ENCODE results near the gene DMKN. TPM values are rescaled to one million over a fixed set of nuclear protein-coding genes. Genes with fewer than 3 reads are reported as not detected.
"Not testable (repeated sequence)": the region's sequence is repeated elsewhere in the genome, so short reads cannot be mapped to it uniquely, and the experiment has no call there.

The DMKN gene
- total RNA-seq, 8 experiments from 2014 or later, result 0.14 to 49.2 (median 3.1) TPM; not detected in 1

GRCh38 chr19:35478794-35479677 is 34.4 kb downstream of the DMKN start:
- H3K27ac ChIP-seq, result no peak overlapping the region
- H3K4me3 ChIP-seq, result no peak overlapping the region
- WGBS, 10 experiments, result 57 to 83% (median 67%) methylated on average over 2 to 20 of the region's 21 CpGs
- no peak for ATAC-seq (replicated peaks in 6 of 8)
- H3K4me1 ChIP-seq (replicated peaks in 1 of 2), result no peaks in the 10 kb centered on the region
- in situ Hi-C loops (cut with MboI; ENCODE audit: low pct_unique_long_range_greater_than_20kb in 2 of 9, low sequenced_read_pairs in 9 of 9, unreplicated experiment in 9 of 9), result loop anchor here in 1 of 9 experiments (25.0 kb wide), 1 partner anchor 117 kb away; the partner anchor contains the start of genes FFAR3 and GPR42

- WGBS, 10 experiments, result 25 to 83% (median 52%) methylated on average over 1 to 4 of the region's 4 CpGs; no CpG with 5 or more reads in 1 of the 10 experiments
- in situ Hi-C loops (cut with MboI; ENCODE audit: low pct_unique_long_range_greater_than_20kb in 2 of 9, low sequenced_read_pairs in 9 of 9, unreplicated experiment in 9 of 9), result loop anchor here in 1 of 9 experiments (25.0 kb wide), 1 partner anchor 114 kb away; the partner anchor contains the start of genes FFAR3 and GPR42
- ATAC-seq (replicated peaks in 6 of 8), result no peak
- no peaks in the 10 kb centered on the region for H3K4me1 ChIP-seq (replicated peaks in 1 of 2)
- H3K27ac ChIP-seq, result no peak overlapping the region
- no peak overlapping the region for H3K4me3 ChIP-seq
Measured at GRCh38 chr19:35476149-35476548, 37.3 kb downstream of the DMKN start.

GRCh38 chr19:35474594-35474993 is 38.9 kb downstream of the DMKN start:
- ATAC-seq (replicated peaks in 6 of 8), result not testable (repeated sequence)
- in situ Hi-C loops (cut with MboI; ENCODE audit: low pct_unique_long_range_greater_than_20kb in 2 of 9, low sequenced_read_pairs in 9 of 9, unreplicated experiment in 9 of 9), result loop anchor here in 1 of 9 experiments (25.0 kb wide), 1 partner anchor 112 kb away; the partner anchor contains the start of genes FFAR3 and GPR42

GRCh38 chr19:35474104-35474503 is 39.3 kb downstream of the DMKN start:
- Histone ChIP-seq H3K4me3 (no peak overlapping the region), H3K4me1 (replicated peaks in 1 of 2) (no peaks in the 10 kb centered on the region), H3K27ac (no peak overlapping the region)
- in situ Hi-C loops (cut with MboI; ENCODE audit: low pct_unique_long_range_greater_than_20kb in 2 of 9, low sequenced_read_pairs in 9 of 9, unreplicated experiment in 9 of 9), result loop anchor here in 1 of 9 experiments (25.0 kb wide), 1 partner anchor 112 kb away; the partner anchor contains the start of genes FFAR3 and GPR42
- WGBS, 10 experiments, result 32 to 100% (median 93%) methylated on average over 1 to 9 of the region's 14 CpGs; no CpG with 5 or more reads in 3 of the 10 experiments
- ATAC-seq (replicated peaks in 6 of 8), result no peak

More at GRCh38 chr19:35474594-35474993, 38.9 kb downstream of the DMKN start:
- not testable (repeated sequence) for H3K27ac ChIP-seq; H3K4me1 ChIP-seq (replicated peaks in 1 of 2); H3K4me3 ChIP-seq
- 64 to 100% (median 92%) methylated on average over 2 to 5 of the region's 7 CpGs; no CpG with 5 or more reads in 4 of the 10 experiments for WGBS, 10 experiments

GRCh38 chr19:35471946-35472345 is 41.5 kb downstream of the DMKN start:
- in situ Hi-C loops (cut with MboI; ENCODE audit: low pct_unique_long_range_greater_than_20kb in 2 of 9, low sequenced_read_pairs in 9 of 9, unreplicated experiment in 9 of 9), result loop anchor here in 1 of 9 experiments (25.0 kb wide), 1 partner anchor 110 kb away; the partner anchor contains the start of genes FFAR3 and GPR42
- 46 to 100% (median 83%) methylated on average over 2 to 8 of the region's 8 CpGs; no CpG with 5 or more reads in 2 of the 10 experiments for WGBS, 10 experiments
- H3K4me1 ChIP-seq (replicated peaks in 1 of 2), result no peaks in the 10 kb centered on the region
- H3K27ac ChIP-seq, result no peak overlapping the region
- no peak for ATAC-seq (replicated peaks in 6 of 8)
- H3K4me3 ChIP-seq, result no peak overlapping the region

- not testable (repeated sequence) for H3K27ac ChIP-seq; ATAC-seq (replicated peaks in 6 of 8); H3K4me1 ChIP-seq (replicated peaks in 1 of 2); H3K4me3 ChIP-seq
- in situ Hi-C loops (cut with MboI; ENCODE audit: low pct_unique_long_range_greater_than_20kb in 2 of 9, low sequenced_read_pairs in 9 of 9, unreplicated experiment in 9 of 9), result loop anchor here in 1 of 9 experiments (25.0 kb wide), 1 partner anchor 109 kb away; the partner anchor contains the start of genes FFAR3 and GPR42
- 20 to 100% (median 82%) methylated on average over 1 to 4 of the region's 4 CpGs; no CpG with 5 or more reads in 4 of the 10 experiments for WGBS, 10 experiments
Measured at GRCh38 chr19:35471075-35471474, 42.4 kb downstream of the DMKN start.

GRCh38 chr19:35470128-35470527 is 43.3 kb downstream of the DMKN start:
- in situ Hi-C loops (cut with MboI; ENCODE audit: low pct_unique_long_range_greater_than_20kb in 2 of 9, low sequenced_read_pairs in 9 of 9, unreplicated experiment in 9 of 9), result loop anchor here in 1 of 9 experiments (25.0 kb wide), 1 partner anchor 108 kb away; the partner anchor contains the start of genes FFAR3 and GPR42
- WGBS, 10 experiments, result 43 to 94% (median 78%) methylated on average over 2 to 6 of the region's 7 CpGs; no CpG with 5 or more reads in 1 of the 10 experiments
- no peaks in the 10 kb centered on the region for H3K4me1 ChIP-seq (replicated peaks in 1 of 2)
- no peak overlapping the region for H3K4me3 ChIP-seq
- H3K27ac ChIP-seq, result no peak overlapping the region
- no peak for ATAC-seq (replicated peaks in 6 of 8)

GRCh38 chr19:35468637-35469036 is 44.8 kb downstream of the DMKN start:
- in situ Hi-C loops (cut with MboI; ENCODE audit: low pct_unique_long_range_greater_than_20kb in 2 of 9, low sequenced_read_pairs in 9 of 9, unreplicated experiment in 9 of 9), result loop anchor here in 1 of 9 experiments (25.0 kb wide), 1 partner anchor 106 kb away; the partner anchor contains the start of genes FFAR3 and GPR42
- no peak overlapping the region for H3K4me3 ChIP-seq
- ATAC-seq (replicated peaks in 6 of 8), result peak in 4 of 8 experiments; percentile 59 to 97 (median 95)
- no peaks in the 10 kb centered on the region for H3K4me1 ChIP-seq (replicated peaks in 1 of 2)
- no peak overlapping the region for H3K27ac ChIP-seq
- 0 to 71% (median 13%) methylated on average over 1 to 2 of the region's 2 CpGs; no CpG with 5 or more reads in 5 of the 10 experiments for WGBS, 10 experiments

GRCh38 chr19:35466259-35466658 is 47.2 kb downstream of the DMKN start:
- Histone ChIP-seq H3K4me3 (no peak overlapping the region), H3K27ac (no peak overlapping the region), H3K4me1 (replicated peaks in 1 of 2) (no peaks in the 10 kb centered on the region)
- in situ Hi-C loops (cut with MboI; ENCODE audit: low pct_unique_long_range_greater_than_20kb in 2 of 9, low sequenced_read_pairs in 9 of 9, unreplicated experiment in 9 of 9), result loop anchor here in 1 of 9 experiments (25.0 kb wide), 1 partner anchor 104 kb away; the partner anchor contains the start of genes FFAR3 and GPR42
- no peak for ATAC-seq (replicated peaks in 6 of 8)
- 43 to 67% methylated on average over 1 of the region's 1 CpG; no CpG with 5 or more reads in 8 of the 10 experiments for WGBS, 10 experiments

GRCh38 chr19:35462956-35463355 is 50.5 kb downstream of the DMKN start:
- not testable (repeated sequence) for H3K4me1 ChIP-seq (replicated peaks in 1 of 2); H3K27ac ChIP-seq; H3K4me3 ChIP-seq
- ATAC-seq (replicated peaks in 6 of 8), result peak in 2 of 8 experiments; percentile 76 to 89
- 22 to 96% (median 59%) methylated on average over 2 to 6 of the region's 7 CpGs; no CpG with 5 or more reads in 2 of the 10 experiments for WGBS, 10 experiments
- in situ Hi-C loops (cut with MboI; ENCODE audit: low pct_unique_long_range_greater_than_20kb in 2 of 9, low sequenced_read_pairs in 9 of 9, unreplicated experiment in 9 of 9), result loop anchor here in 1 of 9 experiments (25.0 kb wide), 1 partner anchor 101 kb away; the partner anchor contains the start of genes FFAR3 and GPR42

GRCh38 chr19:35462476-35462953 is 50.9 kb downstream of the DMKN start:
- peaks cover 0 to 3% of the 10 kb centered on the region in 2 donors for H3K4me1 ChIP-seq (replicated peaks in 1 of 2)
- no peak overlapping the region for H3K4me3 ChIP-seq
- peak in 2 of 8 experiments; percentile 58 to 68 for ATAC-seq (replicated peaks in 6 of 8)
- H3K27ac ChIP-seq, result no peak overlapping the region
- in situ Hi-C loops (cut with MboI; ENCODE audit: low pct_unique_long_range_greater_than_20kb in 2 of 9, low sequenced_read_pairs in 9 of 9, unreplicated experiment in 9 of 9), result loop anchor here in 1 of 9 experiments (25.0 kb wide), 1 partner anchor 100 kb away; the partner anchor contains the start of genes FFAR3 and GPR42
- 11 to 76% (median 44%) methylated on average over 1 to 6 of the region's 6 CpGs for WGBS, 10 experiments

GRCh38 chr19:35461788-35462187 is 51.7 kb downstream of the DMKN start:
- not testable (repeated sequence) for H3K4me1 ChIP-seq (replicated peaks in 1 of 2); ATAC-seq (replicated peaks in 6 of 8); H3K4me3 ChIP-seq; H3K27ac ChIP-seq
- in situ Hi-C loops (cut with MboI; ENCODE audit: low pct_unique_long_range_greater_than_20kb in 2 of 9, low sequenced_read_pairs in 9 of 9, unreplicated experiment in 9 of 9), result loop anchor here in 1 of 9 experiments (25.0 kb wide), 1 partner anchor 99 kb away; the partner anchor contains the start of genes FFAR3 and GPR42

All from motor neuron (in vitro differentiated cells).